ENCODE measurements around the gene PAPLN.

GRCh38 chr14:73265721-73266046 lies 28.4 kb downstream of the PAPLN start:
- TF ChIP-seq CTCF (optimal IDR thresholded peaks at IDR 0.05 in 1 of 3, IDR thresholded peaks at IDR 0.05 in 1 of 3, conservative IDR thresholded peaks at IDR 0.05 in 1 of 3; ENCODE audit: extremely low read depth in 1 of 3, insufficient read depth in 2 of 3, low read length in 3 of 3) (no peak), EZH2 (IDR thresholded peaks at IDR 0.05; ENCODE audit: low read length) (no peak)
